GM12872 (cell line): ENCODE results near the gene CARM1.

ENCODE experiments used
- TF ChIP-seq, protein P1 (sequence below): IDR thresholded peaks from 3 replicates; pipeline ENCODE4 v1.5.1; 2011; ENCODE audit warnings: low read depth, mild to moderate bottlenecking, low read length, moderate library complexity; ENCODE audit not compliant: insufficient read depth

Gene CARM1

DNA sequence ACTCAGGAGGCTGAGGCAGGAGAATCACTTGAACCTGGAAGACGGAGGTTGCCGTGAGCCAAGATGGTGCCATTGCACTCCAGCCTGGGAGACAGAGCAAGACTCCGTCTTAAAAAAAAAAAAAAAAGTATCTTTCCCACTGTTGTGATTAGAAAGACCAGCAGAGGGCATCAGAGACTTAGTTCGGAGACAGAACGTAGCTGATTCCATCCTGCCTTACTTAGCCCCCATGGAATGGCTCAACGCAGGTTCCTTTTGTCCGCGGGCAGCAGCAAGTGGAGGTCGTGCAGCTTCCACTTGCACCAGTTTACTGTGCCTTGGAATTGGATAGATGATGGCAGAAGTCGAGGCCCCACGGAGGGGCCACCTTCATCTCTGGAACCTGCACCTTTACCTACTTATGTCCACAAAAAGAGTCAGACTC is 65.3 kb downstream of the CARM1 start:
- TF ChIP-seq, protein P1, sequence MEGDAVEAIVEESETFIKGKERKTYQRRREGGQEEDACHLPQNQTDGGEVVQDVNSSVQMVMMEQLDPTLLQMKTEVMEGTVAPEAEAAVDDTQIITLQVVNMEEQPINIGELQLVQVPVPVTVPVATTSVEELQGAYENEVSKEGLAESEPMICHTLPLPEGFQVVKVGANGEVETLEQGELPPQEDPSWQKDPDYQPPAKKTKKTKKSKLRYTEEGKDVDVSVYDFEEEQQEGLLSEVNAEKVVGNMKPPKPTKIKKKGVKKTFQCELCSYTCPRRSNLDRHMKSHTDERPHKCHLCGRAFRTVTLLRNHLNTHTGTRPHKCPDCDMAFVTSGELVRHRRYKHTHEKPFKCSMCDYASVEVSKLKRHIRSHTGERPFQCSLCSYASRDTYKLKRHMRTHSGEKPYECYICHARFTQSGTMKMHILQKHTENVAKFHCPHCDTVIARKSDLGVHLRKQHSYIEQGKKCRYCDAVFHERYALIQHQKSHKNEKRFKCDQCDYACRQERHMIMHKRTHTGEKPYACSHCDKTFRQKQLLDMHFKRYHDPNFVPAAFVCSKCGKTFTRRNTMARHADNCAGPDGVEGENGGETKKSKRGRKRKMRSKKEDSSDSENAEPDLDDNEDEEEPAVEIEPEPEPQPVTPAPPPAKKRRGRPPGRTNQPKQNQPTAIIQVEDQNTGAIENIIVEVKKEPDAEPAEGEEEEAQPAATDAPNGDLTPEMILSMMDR, result peak; percentile 67

DNA sequence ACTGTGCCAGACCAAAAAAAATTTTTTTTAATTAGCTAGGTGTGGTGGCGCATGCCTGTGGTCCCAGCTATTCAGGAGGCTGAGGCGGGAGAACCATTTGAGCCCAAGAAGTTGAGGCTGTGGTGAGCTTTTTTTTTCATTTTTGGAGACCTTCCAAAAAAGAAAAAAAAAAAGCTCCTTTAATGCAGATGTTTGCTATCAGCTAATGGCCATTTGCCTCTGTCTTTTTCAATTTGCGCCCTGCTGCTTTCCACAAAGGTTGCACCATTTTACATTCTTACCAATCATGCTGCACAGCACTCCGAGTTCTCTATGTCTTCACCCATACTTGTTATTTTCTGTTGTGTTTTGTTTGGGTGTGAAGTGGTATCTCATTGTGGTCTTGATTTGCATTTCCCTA is 73.9 kb downstream of the CARM1 start:
- TF ChIP-seq, protein P1, result no peak

DNA sequence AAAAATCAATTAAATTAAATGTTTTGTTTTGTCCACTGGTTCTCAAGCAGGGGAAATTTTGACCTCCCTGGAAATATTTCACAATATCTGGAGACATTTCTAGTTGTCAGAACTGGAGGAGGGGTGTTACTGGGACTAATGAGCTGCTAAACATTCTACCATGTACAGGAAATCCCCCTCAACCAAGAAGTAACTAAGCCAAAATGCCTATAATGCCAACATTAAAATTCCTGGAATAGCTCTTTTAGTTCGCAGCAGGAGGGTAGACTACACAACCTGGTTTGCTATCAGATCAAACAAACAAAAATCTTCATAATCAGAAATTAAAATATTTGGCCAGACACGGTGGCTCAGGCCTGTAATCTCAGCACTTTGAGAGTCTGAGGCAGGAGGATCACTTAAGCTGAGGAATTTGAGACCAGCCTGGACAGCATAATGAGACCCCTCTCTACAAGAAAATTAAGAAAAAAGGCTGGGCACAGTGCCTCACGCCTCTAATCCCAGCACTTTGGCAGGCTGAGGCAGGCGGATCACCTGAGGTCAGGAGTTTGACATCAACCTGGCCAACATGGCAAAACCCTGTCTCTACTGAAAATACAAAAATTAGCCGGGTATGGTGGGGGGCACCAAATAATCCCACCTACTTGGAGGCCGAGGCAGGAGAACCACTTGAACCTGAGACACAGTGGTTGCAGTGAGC is 75.8 kb downstream of the CARM1 start:
- TF ChIP-seq, protein P1, result no peak

DNA sequence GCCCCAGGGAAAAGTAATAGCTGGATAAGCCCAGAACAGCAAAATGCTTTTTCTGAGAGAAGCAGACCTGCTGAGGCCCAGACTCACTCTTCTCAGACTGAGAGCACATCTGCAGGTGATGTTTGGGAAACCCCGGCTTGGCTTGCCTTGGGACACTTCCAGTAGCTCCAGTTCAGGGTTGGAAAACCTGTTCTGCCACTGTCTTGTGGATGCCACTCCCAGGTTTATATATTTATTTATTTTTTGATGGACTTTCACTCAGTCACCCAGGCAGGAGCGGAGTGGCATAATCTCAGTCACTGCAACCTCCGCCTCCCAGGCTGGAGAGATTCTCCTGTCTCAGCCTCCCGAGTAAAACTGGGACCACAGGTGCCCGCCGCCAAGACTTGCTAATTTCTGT is 81.5 kb downstream of the CARM1 start:
- TF ChIP-seq, protein P1, result no peak

DNA sequence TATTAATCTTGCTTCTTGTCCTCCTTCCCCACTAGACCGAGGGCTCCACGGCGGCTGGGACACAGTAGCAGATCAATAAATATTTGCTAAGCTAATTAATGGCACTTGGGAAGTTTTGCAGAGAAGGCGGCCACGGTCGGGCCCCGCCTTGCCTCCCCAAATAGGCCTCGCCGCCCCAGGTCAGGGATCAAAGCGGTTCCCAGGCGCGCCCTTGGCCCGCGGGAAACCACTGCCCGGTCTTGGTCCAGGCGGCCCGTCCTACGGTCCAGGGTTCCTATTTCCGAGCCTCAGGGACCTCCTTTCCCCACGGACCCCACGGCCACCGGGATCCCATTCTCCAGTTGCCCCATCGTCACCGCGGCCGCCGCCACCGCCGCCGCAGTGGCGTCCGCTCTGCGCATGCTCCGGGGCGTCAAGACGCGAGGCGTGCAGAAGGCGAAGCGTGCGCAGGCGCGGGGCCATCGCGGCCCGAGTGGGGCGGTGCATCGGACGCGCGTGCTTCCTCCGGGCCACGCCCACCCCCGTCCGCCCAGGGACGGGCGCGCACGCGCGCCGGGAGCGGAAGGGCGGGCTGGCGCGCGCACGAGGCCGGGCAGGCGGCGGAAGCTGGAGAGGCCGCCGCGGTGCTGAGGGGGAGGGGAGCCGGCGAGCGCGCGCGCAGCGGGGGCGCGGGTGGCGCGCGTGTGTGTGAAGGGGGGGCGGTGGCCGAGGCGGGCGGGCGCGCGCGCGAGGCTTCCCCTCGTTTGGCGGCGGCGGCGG is 89.1 kb downstream of the CARM1 start, which contains the start of gene SMARCA4:
Gene SMARCA4 (plus strand): TSS at position 717 of the 759 bp plus-strand sequence. CDS start 23,122 bp downstream, outside the sequence.
- TF ChIP-seq, protein P1, result no peak

DNA sequence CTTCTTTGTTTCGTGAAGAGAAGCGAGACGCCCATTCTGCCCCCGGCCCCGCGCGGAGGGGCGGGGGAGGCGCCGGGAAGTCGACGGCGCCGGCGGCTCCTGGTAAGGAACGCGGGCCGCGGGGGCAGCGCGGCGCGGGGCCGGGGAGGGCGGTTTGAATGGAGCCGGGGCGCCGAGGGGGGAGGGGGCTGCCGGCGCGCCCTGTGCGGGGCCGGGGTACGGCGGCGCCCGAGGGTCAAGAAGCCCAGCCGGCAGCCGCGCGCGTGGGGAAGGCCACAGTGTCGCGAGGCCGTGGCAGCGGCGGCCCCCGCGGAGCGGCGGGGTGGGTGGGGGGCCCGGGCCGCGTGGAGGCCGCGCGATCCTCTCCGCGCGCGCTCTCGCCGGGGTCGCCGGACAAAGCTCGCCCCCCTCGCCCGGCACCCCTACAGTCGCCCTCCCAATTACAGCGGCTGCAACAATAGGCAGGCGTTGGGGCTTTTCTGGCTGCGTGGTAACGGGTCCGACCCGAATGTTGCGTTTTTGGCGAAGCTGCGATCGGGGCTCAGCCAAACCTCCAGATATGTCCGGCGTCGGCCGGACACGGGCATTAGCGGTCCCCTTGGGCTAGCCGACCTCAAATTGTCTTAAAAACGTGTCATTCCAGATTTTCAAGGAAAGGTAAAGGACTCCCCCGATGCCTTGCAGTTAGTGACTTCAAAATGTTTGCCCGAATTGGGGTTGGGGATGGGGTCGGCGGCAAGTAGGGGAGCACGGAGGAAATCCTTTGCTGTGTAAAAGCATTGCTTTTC is 89.9 kb downstream of the CARM1 start:
- TF ChIP-seq, protein P1, result no peak

DNA sequence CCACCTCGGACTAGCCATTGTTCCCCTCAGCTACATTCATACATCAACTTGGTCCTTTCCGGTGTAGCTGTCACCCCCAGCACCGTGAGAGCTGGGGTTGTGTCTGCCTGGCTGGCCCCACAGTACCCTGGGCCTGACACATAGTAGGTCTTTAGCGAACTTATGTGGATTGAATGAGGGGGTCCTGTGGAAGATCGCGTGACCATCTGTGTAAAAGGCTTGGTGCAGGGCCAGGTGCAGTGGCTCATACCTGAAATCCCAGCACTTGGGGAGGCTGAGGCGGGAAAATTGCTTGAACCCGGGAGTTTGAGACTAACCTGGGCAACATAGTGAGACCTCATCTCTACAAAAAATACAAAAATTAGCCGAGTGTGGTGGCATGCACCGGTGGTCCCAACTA is 91.5 kb downstream of the CARM1 start:
- TF ChIP-seq, protein P1, result no peak
